ENCODE measurements around the gene ZNF334. TPM values are rescaled to one million over a fixed set of nuclear protein-coding genes. Genes with fewer than 3 reads are reported as not detected.

ZNF334 gene
- total RNA-seq, 1 experiment from 2014 or later, result 19.5 TPM

DNA sequence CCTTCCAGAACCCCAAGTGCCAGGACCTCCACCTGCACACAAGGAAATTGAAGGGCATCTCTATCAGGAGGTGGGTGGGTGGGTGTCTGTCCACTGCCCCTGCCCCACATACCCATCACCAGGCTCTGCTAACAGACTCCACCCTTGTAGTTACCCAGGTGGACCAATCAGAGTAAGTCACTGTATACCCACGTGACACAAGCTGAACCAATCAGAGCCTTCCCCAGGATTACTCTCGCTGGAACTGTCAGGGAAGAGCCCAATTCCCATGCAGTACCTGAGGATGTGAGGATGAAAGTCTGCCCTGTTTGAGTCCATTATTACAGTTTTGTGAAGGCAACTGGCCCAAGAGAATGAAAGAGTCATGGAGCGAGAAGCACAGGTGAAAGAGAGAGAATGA, 32.9 kb upstream of the ZNF334 start:
- no peaks in the 10 kb centered on the region for H3K27me3 ChIP-seq (ENCODE audit: insufficient read depth, low read length)
- H3K79me2 ChIP-seq (ENCODE audit: insufficient read depth, low read length), result no peaks in the 10 kb centered on the region
- no peaks in the 10 kb centered on the region for H3K4me1 ChIP-seq (ENCODE audit: insufficient read depth, low read length)
- H3K36me3 Mint-ChIP-seq (ENCODE audit: insufficient read depth in 1 of 3, low read depth in 3 of 3), result no peaks in the 10 kb centered on the region
- H2AFZ ChIP-seq (ENCODE audit: low read length), result no peak overlapping the region
- peaks cover 9 to 12% of the 10 kb centered on the region in 2 experiments for H3K4me1 Mint-ChIP-seq
- no peak overlapping the region for H3K27ac Mint-ChIP-seq
- no CpG with 5 or more reads among the region's 3 CpGs for WGBS (ENCODE audit: extremely low coverage, insufficient read length, low lambda C conversion rate)
- no peak overlapping the region for H3K27ac ChIP-seq (ENCODE audit: insufficient read length, low read depth, low read length)
- H3K4me3 Mint-ChIP-seq, result no peak overlapping the region
- H4K91ac ChIP-seq (ENCODE audit: insufficient read length, low read depth, low read length), result no peak overlapping the region
- H2BK20ac ChIP-seq (ENCODE audit: low read depth, low read length, poor library complexity, severe bottlenecking), result no peak overlapping the region
- H3K14ac ChIP-seq (ENCODE audit: insufficient read depth, low read length), result no peak overlapping the region
- no peak overlapping the region for H2AK5ac ChIP-seq (ENCODE audit: insufficient read length, low read length)
- no peak overlapping the region for H3K18ac ChIP-seq (ENCODE audit: insufficient read length, low read depth, low read length)
- no peak overlapping the region for H2BK15ac ChIP-seq (ENCODE audit: low read depth, low read length)
- no peak overlapping the region for H3K9ac ChIP-seq (ENCODE audit: extremely low read depth, insufficient read length, low read length)
- TF ChIP-seq, protein P1, sequence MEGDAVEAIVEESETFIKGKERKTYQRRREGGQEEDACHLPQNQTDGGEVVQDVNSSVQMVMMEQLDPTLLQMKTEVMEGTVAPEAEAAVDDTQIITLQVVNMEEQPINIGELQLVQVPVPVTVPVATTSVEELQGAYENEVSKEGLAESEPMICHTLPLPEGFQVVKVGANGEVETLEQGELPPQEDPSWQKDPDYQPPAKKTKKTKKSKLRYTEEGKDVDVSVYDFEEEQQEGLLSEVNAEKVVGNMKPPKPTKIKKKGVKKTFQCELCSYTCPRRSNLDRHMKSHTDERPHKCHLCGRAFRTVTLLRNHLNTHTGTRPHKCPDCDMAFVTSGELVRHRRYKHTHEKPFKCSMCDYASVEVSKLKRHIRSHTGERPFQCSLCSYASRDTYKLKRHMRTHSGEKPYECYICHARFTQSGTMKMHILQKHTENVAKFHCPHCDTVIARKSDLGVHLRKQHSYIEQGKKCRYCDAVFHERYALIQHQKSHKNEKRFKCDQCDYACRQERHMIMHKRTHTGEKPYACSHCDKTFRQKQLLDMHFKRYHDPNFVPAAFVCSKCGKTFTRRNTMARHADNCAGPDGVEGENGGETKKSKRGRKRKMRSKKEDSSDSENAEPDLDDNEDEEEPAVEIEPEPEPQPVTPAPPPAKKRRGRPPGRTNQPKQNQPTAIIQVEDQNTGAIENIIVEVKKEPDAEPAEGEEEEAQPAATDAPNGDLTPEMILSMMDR (conservative IDR thresholded peaks at IDR 0.05), result no peak
- no peaks in the 10 kb centered on the region for H3K79me1 ChIP-seq (ENCODE audit: insufficient read depth, low read depth, low read length, poor library complexity, severe bottlenecking)
- H3K4ac ChIP-seq (ENCODE audit: low read depth, low read length), result no peak overlapping the region
- no peak overlapping the region for H3T11ph ChIP-seq (ENCODE audit: low read length)
- no peaks in the 10 kb centered on the region for H3K9me3 Mint-ChIP-seq
- no peak overlapping the region for H3K56ac ChIP-seq (ENCODE audit: insufficient read length, low read depth, low read length)
- no peak overlapping the region for H3K23ac ChIP-seq (ENCODE audit: insufficient read length, low read depth, low read length)
- no peaks in the 10 kb centered on the region for H3K27me3 Mint-ChIP-seq (ENCODE audit: low read depth)
- H2BK120ac ChIP-seq (ENCODE audit: low read depth, low read length, poor library complexity, severe bottlenecking), result no peak overlapping the region
- no peak overlapping the region for H3K4me2 ChIP-seq (ENCODE audit: insufficient read depth, insufficient read length, low read length)
- no peaks in the 10 kb centered on the region for H4K20me1 ChIP-seq (ENCODE audit: control insufficient read depth, insufficient read depth, insufficient read length)
- no peak for DNase-seq
- no peak overlapping the region for H2BK12ac ChIP-seq (ENCODE audit: insufficient read length, low read depth, low read length)
- H3K23me2 ChIP-seq (ENCODE audit: insufficient read length, low read depth, low read length, poor library complexity, severe bottlenecking), result no peaks in the 10 kb centered on the region
- no peaks in the 10 kb centered on the region for H3K9me3 ChIP-seq (ENCODE audit: control insufficient read depth, low read depth, low read length)
- H2BK5ac ChIP-seq (ENCODE audit: insufficient read length, low read length), result no peak overlapping the region
- no peak overlapping the region for H4K5ac ChIP-seq (ENCODE audit: insufficient read length, low read depth, low read length)
- no peak overlapping the region for H4K8ac ChIP-seq (replicated peaks; ENCODE audit: insufficient read length, low read depth, low read length)

Data from H9 (cell line).